GM19372 (cell line): ENCODE data around the gene DLGAP1.

Experiments used
- ATAC-seq: cut with Tn5 transposase; IDR thresholded peaks from one replicate; pipeline ENCODE4 v1.9.1; 2021; ENCODE audit warnings: mild to moderate bottlenecking, low read depth, moderate library complexity; ENCODE audit not compliant: unreplicated experiment

DLGAP1 gene

GRCh38 chr18:3451989-3452749 lies 1002.9 kb downstream of the DLGAP1 start:
- no peak for ATAC-seq

GRCh38 chr18:3451183-3451988 lies 1003.7 kb downstream of the DLGAP1 start:
- no peak for ATAC-seq

- ATAC-seq, result no peak
Observed at GRCh38 chr18:3450799-3451182, 1004.3 kb downstream of the DLGAP1 start.

GRCh38 chr18:3450012-3450798 lies 1004.9 kb downstream of the DLGAP1 start, which contains the start of gene TGIF1:
TSS of gene TGIF1 (plus strand) at chr18:3450172. CDS start at chr18:3450490, 318 bp downstream.
- ATAC-seq, result no peak

GRCh38 chr18:3449512-3450011 lies 1005.5 kb downstream of the DLGAP1 start:
- ATAC-seq, result peak; percentile 5

- ATAC-seq, result peak; percentile 49
Observed at GRCh38 chr18:3448838-3449511, 1006.1 kb downstream of the DLGAP1 start.

- peak; percentile 71 for ATAC-seq
Observed at GRCh38 chr18:3447895-3448837, 1006.9 kb downstream of the DLGAP1 start.

- no peak for ATAC-seq
Observed at GRCh38 chr18:3447068-3447894, 1007.8 kb downstream of the DLGAP1 start.
